Peyer's patch (tissue), 4 donors: ENCODE results near the gene HAVCR2.

Experiments used
- CTCF ChIP-seq, 6 experiments: fragments of 450-650 bp in 4 of 6; fragments of 200-600 bp in 2 of 6; sonication (generic) in 1 of 6; IDR thresholded peaks; one replicate each; pipeline ENCODE4 v1.5.1; 2017 to 2019; ENCODE audit warnings: antibody characterized with exemption in 6 of 6, mild to moderate bottlenecking in 3 of 6, moderate library complexity in 1 of 6
- POLR2A ChIP-seq, 2 donors: fragments of 450-650 bp; IDR thresholded peaks; one replicate each; pipeline ENCODE4 v1.5.1; 2017; ENCODE audit warnings: antibody characterized with exemption in 2 of 2, mild to moderate bottlenecking in 2 of 2, moderate library complexity in 2 of 2

GRCh38 chr5:157080286-157080685 lies 28.6 kb downstream of the HAVCR2 start:
- TF ChIP-seq CTCF (IDR thresholded peaks at IDR 0.05): no peak
- TF ChIP-seq POLR2A (IDR thresholded peaks at IDR 0.05): no peak
